ENCODE measurements around the gene SKP1.
"Not testable (repeated sequence)": the region's sequence is repeated elsewhere in the genome, so short reads cannot be mapped to it uniquely, and the experiment has no call there.

Gene SKP1

DNA sequence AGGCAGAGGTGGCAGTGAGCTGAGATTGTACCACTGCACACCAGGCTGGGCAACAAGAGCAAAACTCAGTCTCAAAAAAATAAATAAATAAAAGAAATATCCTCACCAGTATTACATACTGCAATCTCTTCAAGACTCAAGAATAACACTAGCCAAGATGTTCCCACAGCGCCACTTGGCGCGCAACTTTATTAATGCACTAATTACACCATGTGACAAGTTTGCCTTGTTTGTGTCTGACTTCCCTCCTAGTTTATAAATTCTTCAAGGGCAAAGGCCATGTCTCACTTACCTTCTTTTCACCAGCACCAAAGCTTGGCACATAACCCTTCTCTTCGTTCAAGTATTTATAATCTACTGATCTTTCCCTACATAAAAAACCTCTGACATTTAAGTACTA lies 4.8 kb downstream of the SKP1 start:
- Histone ChIP-seq H3K4me3 (ENCODE audit: low read depth, low read length) (no peak overlapping the region), H3K27ac (no peak overlapping the region), H3K9me3 (ENCODE audit: severe bottlenecking) (no peaks in the 10 kb centered on the region), H3K27me3 (ENCODE audit: insufficient read depth, low read depth, severe bottlenecking) (no peaks in the 10 kb centered on the region), H3K36me3 (peaks cover 66% of the 10 kb centered on the region)
- TF ChIP-seq, protein P1, sequence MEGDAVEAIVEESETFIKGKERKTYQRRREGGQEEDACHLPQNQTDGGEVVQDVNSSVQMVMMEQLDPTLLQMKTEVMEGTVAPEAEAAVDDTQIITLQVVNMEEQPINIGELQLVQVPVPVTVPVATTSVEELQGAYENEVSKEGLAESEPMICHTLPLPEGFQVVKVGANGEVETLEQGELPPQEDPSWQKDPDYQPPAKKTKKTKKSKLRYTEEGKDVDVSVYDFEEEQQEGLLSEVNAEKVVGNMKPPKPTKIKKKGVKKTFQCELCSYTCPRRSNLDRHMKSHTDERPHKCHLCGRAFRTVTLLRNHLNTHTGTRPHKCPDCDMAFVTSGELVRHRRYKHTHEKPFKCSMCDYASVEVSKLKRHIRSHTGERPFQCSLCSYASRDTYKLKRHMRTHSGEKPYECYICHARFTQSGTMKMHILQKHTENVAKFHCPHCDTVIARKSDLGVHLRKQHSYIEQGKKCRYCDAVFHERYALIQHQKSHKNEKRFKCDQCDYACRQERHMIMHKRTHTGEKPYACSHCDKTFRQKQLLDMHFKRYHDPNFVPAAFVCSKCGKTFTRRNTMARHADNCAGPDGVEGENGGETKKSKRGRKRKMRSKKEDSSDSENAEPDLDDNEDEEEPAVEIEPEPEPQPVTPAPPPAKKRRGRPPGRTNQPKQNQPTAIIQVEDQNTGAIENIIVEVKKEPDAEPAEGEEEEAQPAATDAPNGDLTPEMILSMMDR (IDR thresholded peaks at IDR 0.05; ENCODE audit: low read depth, low read length): no peak
- no peak for DNase-seq

DNA sequence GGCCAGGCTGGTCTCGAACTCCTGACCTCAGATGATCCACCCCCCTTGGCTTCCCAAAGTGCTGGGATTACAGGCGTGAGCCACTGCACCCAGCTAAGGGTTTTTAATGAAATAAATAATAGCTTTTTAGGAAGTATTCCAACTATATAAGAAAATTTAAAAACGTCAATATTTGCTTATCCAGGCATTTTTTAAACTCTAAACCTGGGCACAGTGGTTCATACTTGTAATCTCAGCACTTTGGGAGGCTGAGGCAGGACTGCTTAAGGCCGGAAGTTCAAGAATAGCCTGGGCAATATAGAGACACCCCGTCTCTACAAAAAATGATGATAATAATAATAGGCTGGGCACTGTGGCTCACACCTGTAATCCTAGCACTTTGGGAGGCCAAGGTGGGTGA lies 14.2 kb downstream of the SKP1 start:
- Histone ChIP-seq H3K9me3 (ENCODE audit: severe bottlenecking) (no peaks in the 10 kb centered on the region), H3K4me3 (ENCODE audit: low read depth, low read length) (no peak overlapping the region), H3K27me3 (ENCODE audit: insufficient read depth, low read depth, severe bottlenecking) (no peaks in the 10 kb centered on the region), H3K27ac (no peak overlapping the region), H3K36me3 (peaks cover 89% of the 10 kb centered on the region)
- DNase-seq: no peak
- TF ChIP-seq, protein P1 (IDR thresholded peaks at IDR 0.05; ENCODE audit: low read depth, low read length): no peak

DNA sequence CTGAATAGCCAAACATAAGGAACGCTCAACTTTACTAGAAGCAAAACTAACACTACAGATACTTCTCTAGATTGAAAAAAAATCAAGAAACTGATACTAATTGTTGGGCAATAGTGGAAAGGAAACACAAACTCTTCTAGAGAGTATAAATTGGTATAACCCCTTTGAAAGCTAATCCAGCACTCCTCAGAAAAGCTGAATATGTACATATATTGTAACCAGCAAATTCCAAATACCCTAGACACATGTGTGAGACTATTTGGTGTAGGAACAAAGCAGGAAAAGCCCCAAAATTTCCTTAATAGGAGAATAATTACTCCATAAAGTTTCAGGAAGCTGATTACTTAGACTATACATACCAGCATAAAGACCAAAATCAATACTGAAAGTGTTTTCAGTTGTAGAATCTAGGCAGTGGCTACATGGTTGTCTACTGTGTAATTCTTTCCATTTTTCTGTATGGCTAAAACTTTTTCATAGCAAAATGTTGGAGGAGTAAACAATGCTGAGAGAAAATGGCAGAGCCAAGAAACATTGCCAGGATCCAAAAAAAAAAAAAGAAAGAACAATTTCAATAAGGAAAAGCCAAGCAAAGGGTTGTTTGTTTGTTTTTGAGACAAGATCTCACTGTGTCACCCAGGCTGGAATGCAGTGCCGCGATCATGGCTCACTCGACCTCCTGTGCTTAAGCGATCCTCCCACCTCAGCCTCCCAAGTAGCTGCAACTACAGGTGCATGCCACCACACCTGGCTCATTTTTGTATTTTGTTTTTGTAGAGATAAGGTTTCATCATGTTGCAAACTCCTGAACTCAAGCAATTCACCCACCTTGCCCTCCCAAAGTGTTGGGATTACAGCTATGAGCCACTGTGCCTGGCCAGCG lies 15.0 kb downstream of the SKP1 start:
- Histone ChIP-seq H3K9me3 (ENCODE audit: severe bottlenecking) (no peaks in the 10 kb centered on the region), H3K27me3 (ENCODE audit: insufficient read depth, low read depth, severe bottlenecking) (no peaks in the 10 kb centered on the region), H3K36me3 (peaks cover 86% of the 10 kb centered on the region), H3K27ac (no peak overlapping the region), H3K4me3 (ENCODE audit: low read depth, low read length) (no peak overlapping the region)
- DNase-seq: no peak
- TF ChIP-seq, protein P1 (IDR thresholded peaks at IDR 0.05; ENCODE audit: low read depth, low read length): no peak

DNA sequence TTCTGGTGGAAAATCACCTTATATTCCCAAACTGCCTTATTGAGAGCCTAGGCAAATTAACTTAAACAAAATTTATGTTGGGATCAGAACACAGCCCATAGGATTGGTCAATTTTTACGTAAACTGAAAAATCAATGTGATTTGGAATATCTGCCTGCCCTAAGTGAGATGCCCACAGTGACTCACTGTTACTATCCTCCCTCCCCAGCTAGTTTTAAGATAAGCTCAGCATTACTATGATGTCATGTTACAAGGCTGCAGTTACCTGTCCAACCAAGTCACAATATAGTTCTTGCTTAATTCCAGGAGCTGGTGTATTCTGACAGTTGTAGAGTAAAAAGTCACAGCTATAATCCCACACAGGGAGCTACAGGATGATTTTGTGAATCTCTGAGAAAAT lies 23.1 kb downstream of the SKP1 start:
- Histone ChIP-seq H3K27me3 (ENCODE audit: insufficient read depth, low read depth, severe bottlenecking) (no peaks in the 10 kb centered on the region), H3K27ac (no peak overlapping the region), H3K9me3 (ENCODE audit: severe bottlenecking) (no peaks in the 10 kb centered on the region), H3K36me3 (peaks cover 83% of the 10 kb centered on the region), H3K4me3 (ENCODE audit: low read depth, low read length) (no peak overlapping the region)
- TF ChIP-seq, protein P1 (IDR thresholded peaks at IDR 0.05; ENCODE audit: low read depth, low read length): no peak
- no peak for DNase-seq

DNA sequence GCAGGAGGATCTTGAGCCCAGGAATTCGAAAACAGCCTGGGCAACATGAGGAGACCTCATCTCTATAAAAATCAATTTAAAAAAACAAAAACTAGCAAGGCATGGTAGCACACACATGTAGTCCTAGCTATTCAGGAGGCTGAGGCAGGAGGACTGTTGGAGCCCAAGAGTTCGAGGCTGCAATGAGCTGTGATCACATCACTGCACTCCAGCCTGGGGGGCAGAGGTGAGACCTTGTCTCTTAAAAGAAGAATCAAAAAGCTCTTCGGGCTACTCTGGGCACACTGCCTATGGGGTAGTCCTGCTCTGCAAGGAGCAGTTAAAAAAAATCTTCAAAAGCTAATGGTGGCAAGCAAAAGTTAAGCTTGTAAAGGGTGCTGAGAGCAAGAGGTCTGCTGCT lies 23.5 kb downstream of the SKP1 start:
- Histone ChIP-seq H3K27me3 (ENCODE audit: insufficient read depth, low read depth, severe bottlenecking) (no peaks in the 10 kb centered on the region), H3K27ac (no peak overlapping the region), H3K36me3 (peaks cover 81% of the 10 kb centered on the region), H3K4me3 (ENCODE audit: low read depth, low read length) (no peak overlapping the region), H3K9me3 (ENCODE audit: severe bottlenecking) (no peaks in the 10 kb centered on the region)
- no peak for DNase-seq
- TF ChIP-seq, protein P1 (IDR thresholded peaks at IDR 0.05; ENCODE audit: low read depth, low read length): no peak

DNA sequence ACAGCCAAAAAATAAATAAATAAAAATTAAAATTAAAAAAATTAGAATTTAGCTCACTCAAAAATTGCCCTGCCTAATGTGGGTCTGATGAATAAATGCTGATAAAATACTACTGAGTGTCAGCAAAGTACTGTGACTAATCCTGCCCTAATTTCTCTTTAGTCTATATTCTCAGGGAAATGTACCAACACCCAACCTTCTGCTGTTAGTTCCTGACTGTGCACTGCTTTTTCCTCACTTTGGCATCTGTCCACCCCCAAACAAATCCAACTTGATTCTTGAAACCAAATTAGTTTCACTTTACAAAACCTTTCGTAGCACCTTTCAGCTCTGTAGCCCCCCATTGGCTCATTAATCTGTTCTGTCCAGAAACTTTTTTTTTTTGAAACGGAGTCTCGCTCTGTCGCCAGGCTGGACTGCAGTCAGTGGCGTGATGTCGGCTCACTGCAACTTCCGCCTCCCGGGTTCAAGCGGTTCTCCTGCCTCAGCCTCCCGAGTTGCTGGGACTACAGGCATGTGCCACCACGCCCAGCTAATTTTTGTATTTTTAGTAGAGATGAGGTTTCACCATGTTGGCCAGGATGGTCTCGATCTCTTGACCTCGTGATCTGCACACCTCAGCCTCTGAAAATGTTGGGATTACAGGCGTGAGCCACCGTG lies 24.4 kb downstream of the SKP1 start:
- not testable (repeated sequence) for H3K27ac ChIP-seq; H3K9me3 ChIP-seq (ENCODE audit: severe bottlenecking); H3K27me3 ChIP-seq (ENCODE audit: insufficient read depth, low read depth, severe bottlenecking); DNase-seq; H3K4me3 ChIP-seq (ENCODE audit: low read depth, low read length)
- peaks cover 78% of the 10 kb centered on the region for H3K36me3 ChIP-seq
